CD14-positive monocyte (primary cell): ENCODE results near the gene AREL1. TPM values are rescaled to one million over a fixed set of nuclear protein-coding genes. Genes with fewer than 3 reads are reported as not detected.

Experiments
- DNase-seq, 3 donors: peaks; one replicate each; pipeline ENCODE4 v3.0.0-alpha.2; 2011 to 2022
- H2AFZ ChIP-seq: 2 replicates; pipeline ENCODE4 v1.6.0; 2012; ENCODE audit warnings: mild to moderate bottlenecking, low read depth, low read length, inconsistent platforms; ENCODE audit not compliant: insufficient read depth, poor library complexity, severe bottlenecking
- H3K27ac ChIP-seq, 2 donors: 1 replicate in 1 of 2; 2 replicates in 1 of 2; pipeline ENCODE4 v1.5.1; 2012 to 2013; ENCODE audit warnings: low read length in 2 of 2, control low read depth in 1 of 2, inconsistent platforms in 1 of 2, low read depth in 1 of 2, mild to moderate bottlenecking in 1 of 2
- H3K27me3 ChIP-seq, 2 donors: one replicate each; pipeline versions ENCODE4 v1.6.0 to v1.6.1; 2011 to 2013; ENCODE audit warnings: low read length in 2 of 2; ENCODE audit not compliant: control insufficient read depth in 2 of 2, insufficient read depth in 2 of 2
- H3K36me3 ChIP-seq, 2 donors: replicated peaks in 1 of 2; 1 replicate in 1 of 2; 2 replicates in 1 of 2; pipeline versions ENCODE4 v1.5.1 to v1.6.1; 2012 to 2013; ENCODE audit warnings: low read length in 2 of 2, control low read depth in 1 of 2, inconsistent platforms in 1 of 2, mild to moderate bottlenecking in 1 of 2; ENCODE audit not compliant: insufficient read depth in 2 of 2, control insufficient read depth in 1 of 2
- H3K4me1 ChIP-seq, 2 donors: 1 replicate in 1 of 2; 2 replicates in 1 of 2; pipeline versions ENCODE4 v1.5.1 to v1.6.1; 2012 to 2013; ENCODE audit warnings: low read length in 2 of 2, control low read depth in 1 of 2, inconsistent platforms in 1 of 2, mild to moderate bottlenecking in 1 of 2, moderate library complexity in 1 of 2; ENCODE audit not compliant: insufficient read depth in 2 of 2, control insufficient read depth in 1 of 2
- H3K4me2 ChIP-seq: replicated peaks from 2 replicates; pipeline ENCODE3; 2012; ENCODE audit warnings: low read length, moderate library complexity, mild to moderate bottlenecking; ENCODE audit not compliant: poor library complexity, severe bottlenecking; ENCODE audit errors: extremely low read depth
- H3K4me3 ChIP-seq, 3 experiments: fragments of 200-600 bp in 1 of 3; sonication (generic) in 1 of 3; replicated peaks in 1 of 3; 1 replicate in 2 of 3; 2 replicates in 1 of 3; pipeline ENCODE4 v1.5.1; 2011 to 2013; ENCODE audit warnings: low read length in 3 of 3, mild to moderate bottlenecking in 3 of 3, control low read depth in 2 of 3, low read depth in 2 of 3, inconsistent platforms in 1 of 3, moderate library complexity in 1 of 3
- H3K79me2 ChIP-seq: 2 replicates; pipeline ENCODE4 v1.6.0; 2012; ENCODE audit warnings: mild to moderate bottlenecking, control low read depth, inconsistent platforms, low read length, moderate library complexity; ENCODE audit not compliant: insufficient read depth
- H3K9ac ChIP-seq: 2 replicates; pipeline ENCODE4 v1.6.0; 2017; ENCODE audit warnings: low read length, mild to moderate bottlenecking; ENCODE audit not compliant: insufficient read depth, poor library complexity, severe bottlenecking
- H3K9me3 ChIP-seq, 2 donors: replicated peaks in 1 of 2; 1 replicate in 1 of 2; 2 replicates in 1 of 2; pipeline versions ENCODE4 v1.5.1 to v1.6.1; 2012 to 2013; ENCODE audit warnings: low read length in 2 of 2, control low read depth in 1 of 2; ENCODE audit not compliant: control insufficient read depth in 1 of 2, insufficient read depth in 1 of 2
- H4K20me1 ChIP-seq: 2 replicates; pipeline ENCODE4 v1.6.0; 2012; ENCODE audit warnings: mild to moderate bottlenecking, low read length, control low read depth, moderate library complexity; ENCODE audit not compliant: insufficient read depth
- H3K27ac Mint-ChIP-seq, 7 donors: one replicate each; pipeline ENCODE4 v1.8.0; 2020; ENCODE audit warnings: mild to moderate bottlenecking in 7 of 7, mixed read lengths in 7 of 7, moderate library complexity in 6 of 7, inconsistent platforms in 2 of 7
- H3K27me3 Mint-ChIP-seq, 3 donors: one replicate each; pipeline ENCODE4 v1.8.0; 2021 to 2022; ENCODE audit warnings: low read depth in 3 of 3, mild to moderate bottlenecking in 3 of 3, mixed read lengths in 3 of 3, moderate library complexity in 3 of 3, inconsistent platforms in 1 of 3
- H3K36me3 Mint-ChIP-seq, 2 donors: one replicate each; pipeline ENCODE4 v1.8.0; 2020; ENCODE audit warnings: mixed read lengths in 2 of 2, inconsistent platforms in 1 of 2, mild to moderate bottlenecking in 1 of 2
- H3K4me1 Mint-ChIP-seq: one replicate; pipeline ENCODE4 v1.8.0; 2020; ENCODE audit warnings: mild to moderate bottlenecking, mixed read lengths
- H3K4me3 Mint-ChIP-seq, 2 donors: one replicate each; pipeline ENCODE4 v1.8.0; 2020; ENCODE audit warnings: mild to moderate bottlenecking in 2 of 2, mixed read lengths in 2 of 2, moderate library complexity in 1 of 2
- H3K9me3 Mint-ChIP-seq, 7 donors: one replicate each; pipeline ENCODE4 v1.8.0; 2020 to 2022; ENCODE audit warnings: mixed read lengths in 7 of 7, mild to moderate bottlenecking in 6 of 7, moderate library complexity in 6 of 7, inconsistent platforms in 2 of 7
- CTCF ChIP-seq: fragments of 200-600 bp; IDR thresholded peaks from one replicate; pipeline ENCODE4 v1.8.0; 2022; ENCODE audit warnings: antibody characterized with exemption, mild to moderate bottlenecking
- WGBS: methylation state at CpG from one replicate; pipeline ENCODE4 v1.1.5; 2013; ENCODE audit warnings: missing lambda C conversion rate; ENCODE audit not compliant: insufficient coverage; 5-methylcytosine and 5-hydroxymethylcytosine counted together
- intact Hi-C, 2 donors: fragments of 100-400 bp; cut with micrococcal nuclease; formaldehyde crosslinking; loops; one replicate each; pipeline versions ENCODE4 v1.15.0 to v1.15.1; 2023
- polyA plus RNA-seq, 3 donors: library from polyadenylated mRNA; depleted of rRNA in 1 of 3; unstranded in 2 of 3; stranded (reverse) in 1 of 3; fragments of 300-500 nt in 2 of 3; fragments of >200 nt in 1 of 3; fragmentation: Illumina TruSeq in 2 of 3; gene quantifications; 1 replicate in 2 of 3; 2 replicates in 1 of 3; pipeline ENCODE4 v1.2.3, GENCODE V29; 2012 to 2021

AREL1 gene
- polyA plus RNA-seq, 3 donors, result 12.5 to 23.3 (median 20.0) TPM

GRCh38 chr14:74636424-74637177, 76.3 kb downstream of the AREL1 start:
- Mint-ChIP-seq H3K36me3 (no peaks in the 10 kb centered on the region), H3K4me1 (peaks cover 6% of the 10 kb centered on the region), H3K27ac (no peak overlapping the region), H3K27me3 (peaks cover 1 to 10% (median 9%) of the 10 kb centered on the region in 3 donors), H3K4me3 (no peak overlapping the region), H3K9me3 (no peaks in the 10 kb centered on the region)
- no peaks in the 10 kb centered on the region for H3K36me3 ChIP-seq
- H3K4me2 ChIP-seq, result no peak overlapping the region
- DNase-seq, result no peak
- intact Hi-C loops, result no loop called here
- H3K27me3 ChIP-seq, result no peaks in the 10 kb centered on the region
- H3K27ac ChIP-seq, result no peak overlapping the region
- H3K9me3 ChIP-seq, result no peaks in the 10 kb centered on the region
- H3K4me1 ChIP-seq, result no peaks in the 10 kb centered on the region
- no peaks in the 10 kb centered on the region for H4K20me1 ChIP-seq
- H3K4me3 ChIP-seq, result no peak overlapping the region
- no peak overlapping the region for H3K9ac ChIP-seq
- H2AFZ ChIP-seq, result no peak overlapping the region
- 60% methylated on average over 2 of the region's 10 CpGs for WGBS
- no peak for TF ChIP-seq CTCF
- no peaks in the 10 kb centered on the region for H3K79me2 ChIP-seq

- 89% methylated on average over 1 of the region's 3 CpGs for WGBS
- H3K36me3 Mint-ChIP-seq, result no peaks in the 10 kb centered on the region
- peaks cover 6% of the 10 kb centered on the region for H3K4me1 Mint-ChIP-seq
- Histone ChIP-seq H3K36me3 (no peaks in the 10 kb centered on the region), H3K27me3 (no peaks in the 10 kb centered on the region), H3K4me2 (no peak overlapping the region), H3K27ac (no peak overlapping the region), H3K9ac (no peak overlapping the region), H3K9me3 (no peaks in the 10 kb centered on the region), H4K20me1 (no peaks in the 10 kb centered on the region), H3K79me2 (no peaks in the 10 kb centered on the region), H2AFZ (no peak overlapping the region), H3K4me3 (no peak overlapping the region), H3K4me1 (no peaks in the 10 kb centered on the region)
- H3K27me3 Mint-ChIP-seq, result peaks cover 1 to 10% (median 6%) of the 10 kb centered on the region in 3 donors
- H3K9me3 Mint-ChIP-seq, result no peaks in the 10 kb centered on the region
- peak overlapping the region in 1 of 7 donors; percentile 44 for H3K27ac Mint-ChIP-seq
- no peak overlapping the region for H3K4me3 Mint-ChIP-seq
- intact Hi-C loops, result no loop called here
- no peak for DNase-seq
- no peak for TF ChIP-seq CTCF
Measured at GRCh38 chr14:74635847-74636246, 77.0 kb downstream of the AREL1 start.
